GM18519 (cell line): ENCODE measurements around the gene CCDC30.
"Not testable (repeated sequence)": the region's sequence is repeated elsewhere in the genome, so short reads cannot be mapped to it uniquely, and the experiment has no call there.

Experiments
- ATAC-seq: cut with Tn5 transposase; IDR thresholded peaks from one replicate; pipeline ENCODE4 v1.9.1; 2021; ENCODE audit warnings: mild to moderate bottlenecking, moderate library complexity; ENCODE audit not compliant: unreplicated experiment, low FRiP score

Gene CCDC30

DNA sequence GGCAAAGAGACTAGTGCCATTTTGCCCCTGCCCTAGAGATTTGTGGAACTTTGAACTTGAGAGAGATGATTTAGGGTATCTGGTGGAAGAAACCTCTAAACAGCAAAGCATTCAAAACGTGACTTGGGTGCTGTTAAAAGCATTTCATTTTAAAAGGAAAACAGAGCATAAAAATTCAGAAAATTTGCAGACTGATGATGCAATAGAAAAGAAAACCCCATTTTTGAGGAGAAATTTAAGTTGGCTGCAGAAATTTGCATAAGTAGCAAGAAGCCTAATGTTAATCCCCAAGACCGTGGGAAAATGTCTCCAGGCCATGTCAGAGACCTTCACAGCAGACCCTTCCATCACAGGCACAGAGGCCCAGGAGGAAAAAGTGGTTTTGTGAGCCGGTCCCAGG lies 164.1 kb downstream of the CCDC30 start:
- not testable (repeated sequence) for ATAC-seq

DNA sequence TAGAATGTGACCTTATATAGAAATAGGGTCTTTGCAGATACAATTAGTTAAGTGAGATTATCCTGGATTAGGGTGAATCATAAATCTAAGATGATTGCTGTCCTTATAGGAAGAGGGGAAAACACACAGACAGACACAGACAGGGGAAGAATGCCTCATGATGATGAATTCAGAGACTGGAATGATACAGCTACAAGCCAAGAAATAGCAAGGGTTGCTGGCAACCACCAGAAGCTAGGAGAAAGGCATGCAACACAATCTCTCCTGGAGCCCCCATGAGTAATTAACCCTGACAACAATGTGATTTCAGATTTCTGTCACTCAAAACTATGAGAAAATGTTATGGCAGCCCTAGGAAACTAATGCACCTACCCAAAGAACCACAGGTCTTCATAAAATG lies 176.0 kb downstream of the CCDC30 start:
- ATAC-seq = no peak

DNA sequence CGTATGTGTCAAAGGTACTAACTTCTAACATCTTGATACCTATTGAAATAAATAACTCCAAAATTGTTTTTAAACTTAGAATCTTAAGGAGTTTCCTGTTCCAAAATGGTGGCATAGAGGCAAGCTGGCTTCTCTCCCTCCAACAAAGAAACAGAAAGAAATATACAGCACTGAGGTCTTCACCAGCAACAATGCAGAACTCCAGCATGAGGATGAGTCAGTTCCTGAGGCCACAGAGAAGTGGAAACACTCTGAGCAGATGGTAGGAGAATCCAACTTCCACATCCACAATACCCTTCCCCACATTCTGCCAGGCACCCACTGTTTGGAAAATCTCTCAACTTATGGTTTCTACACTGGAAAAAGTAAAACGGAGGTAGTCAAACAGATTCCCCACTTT lies 183.0 kb downstream of the CCDC30 start:
- no peak for ATAC-seq

DNA sequence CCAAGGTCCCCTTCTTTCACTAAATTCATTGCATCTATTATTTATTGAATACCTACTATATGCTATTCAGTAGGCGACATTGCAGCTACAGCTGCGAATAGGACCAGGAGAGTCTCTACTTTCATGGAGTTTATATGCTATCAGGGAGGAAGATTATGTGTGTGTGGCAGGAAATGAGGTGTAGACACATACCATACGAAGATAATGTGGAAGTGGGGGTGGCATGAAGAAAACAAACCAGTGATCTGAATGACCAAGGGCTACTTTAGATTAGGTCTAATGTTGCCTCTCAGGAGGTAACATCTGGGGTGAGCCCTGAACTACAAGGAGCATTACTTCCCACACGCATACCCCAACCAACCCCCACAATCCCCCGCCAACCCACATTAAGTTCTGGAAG lies 194.1 kb downstream of the CCDC30 start:
- no peak for ATAC-seq

DNA sequence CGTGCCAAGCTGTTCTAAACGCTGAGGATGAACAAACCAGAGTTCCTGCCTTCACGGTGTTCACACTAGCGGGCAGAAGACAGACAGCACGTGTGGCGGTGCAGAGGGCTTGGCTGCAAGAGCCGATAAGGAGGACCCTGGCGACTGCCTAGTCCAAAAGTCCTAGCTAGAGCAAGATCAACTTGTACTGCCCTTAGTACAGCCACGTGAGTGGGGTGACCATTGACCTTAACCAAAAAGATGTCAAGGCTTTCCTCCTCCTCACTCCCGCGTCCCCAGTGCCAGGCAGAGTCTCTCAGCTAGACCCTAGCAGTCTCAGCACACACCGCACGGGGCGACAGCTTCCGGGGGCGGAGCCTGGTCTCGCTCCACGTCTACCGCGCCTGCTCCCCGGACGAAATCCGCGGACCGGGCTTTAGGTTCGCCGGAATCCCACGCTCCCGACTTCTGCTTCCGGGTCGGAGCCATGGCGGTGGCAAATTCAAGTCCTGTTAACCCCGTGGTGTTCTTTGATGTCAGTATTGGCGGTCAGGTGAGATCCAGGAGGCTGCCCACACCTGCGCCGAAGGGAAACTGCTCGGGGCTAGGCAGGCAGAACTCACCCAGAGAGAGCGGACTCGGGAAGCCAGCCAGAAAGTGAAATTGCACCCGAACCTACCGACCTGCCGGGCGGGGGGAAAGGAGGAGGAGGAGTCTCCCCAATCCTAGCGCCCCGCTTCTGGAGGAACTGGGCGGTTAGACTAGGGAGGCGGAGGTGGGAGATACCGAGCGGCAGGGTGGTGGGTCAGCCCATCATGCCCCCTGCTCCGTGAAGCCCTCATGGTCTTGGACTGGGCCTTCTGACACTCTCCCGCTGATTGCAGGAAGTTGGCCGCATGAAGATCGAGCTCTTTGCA lies 195.1 kb downstream of the CCDC30 start, which contains the start of gene PPIH:
PPIH (plus strand) TSS at position 443 of the 896 bp plus-strand sequence; CDS start at position 467, 24 bp downstream.
- ATAC-seq = peak; percentile 86

DNA sequence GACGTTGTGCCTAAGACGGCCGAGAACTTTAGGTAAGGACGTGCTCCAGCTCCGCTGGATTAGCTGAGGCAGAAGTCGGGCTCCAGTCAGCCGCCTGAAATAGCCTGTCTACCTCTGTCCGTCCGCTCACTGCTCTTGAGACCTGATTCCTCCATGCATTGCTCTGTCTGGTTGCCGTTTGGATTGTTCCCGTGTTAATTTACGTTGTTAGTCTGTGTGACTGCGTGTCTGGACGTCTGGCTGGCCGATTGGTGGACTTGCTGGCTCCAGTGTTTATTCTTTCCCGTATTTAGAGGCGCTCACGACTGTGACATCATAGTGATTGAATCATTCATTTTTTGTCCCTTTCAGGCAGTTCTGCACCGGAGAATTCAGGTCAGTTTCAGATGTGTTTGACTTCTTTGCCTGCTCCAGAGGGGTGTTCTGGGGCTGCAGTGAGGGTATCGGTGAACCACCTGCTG lies 195.8 kb downstream of the CCDC30 start:
- no peak for ATAC-seq

DNA sequence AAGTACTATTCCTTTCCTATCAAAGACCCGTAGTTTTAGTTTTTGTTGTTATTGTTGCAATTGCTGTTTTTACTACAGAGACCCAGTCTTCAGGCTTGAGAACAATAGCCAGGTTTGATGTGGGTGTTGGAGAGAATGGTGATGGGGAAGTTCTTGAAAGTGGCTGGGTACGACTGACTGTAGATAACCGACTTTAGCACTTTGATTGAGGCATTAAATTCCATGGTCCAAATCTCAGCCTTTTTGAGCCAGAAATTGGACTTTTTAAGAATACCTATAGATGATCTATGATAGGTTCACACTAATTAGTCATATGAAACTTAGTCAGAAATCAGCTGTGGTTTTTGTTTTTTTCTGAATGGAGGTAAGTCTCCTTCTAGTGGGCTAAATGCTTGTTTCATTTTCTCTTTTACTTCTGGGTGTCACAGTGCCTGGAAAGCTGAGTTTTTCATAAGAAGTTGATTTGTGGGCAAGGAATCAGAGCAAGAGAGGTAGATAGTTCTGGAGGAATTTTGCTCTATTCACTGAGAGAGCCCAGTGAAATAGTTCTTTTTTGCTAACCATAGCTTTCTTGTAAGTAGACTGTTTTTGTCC lies 197.9 kb downstream of the CCDC30 start:
- ATAC-seq = no peak

DNA sequence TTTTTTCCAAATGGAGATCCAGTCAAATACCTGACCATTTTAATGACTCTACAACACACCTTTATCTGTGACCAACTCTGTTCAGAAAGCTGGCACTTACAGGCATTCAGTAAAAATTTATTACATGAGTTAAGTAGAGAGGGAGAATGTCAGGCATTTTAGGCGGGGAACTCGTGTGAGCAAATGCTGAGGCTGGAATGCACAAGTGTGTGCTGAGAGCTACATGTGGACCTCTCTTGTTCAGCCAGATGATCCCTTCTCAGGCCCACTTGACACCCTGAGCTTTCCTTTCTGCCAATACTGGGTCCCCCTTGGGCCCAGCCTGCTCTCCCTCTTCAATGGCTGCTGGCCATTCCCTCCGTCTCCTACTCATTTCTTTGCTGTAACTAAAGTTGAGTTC lies 206.8 kb downstream of the CCDC30 start:
- ATAC-seq = no peak

DNA sequence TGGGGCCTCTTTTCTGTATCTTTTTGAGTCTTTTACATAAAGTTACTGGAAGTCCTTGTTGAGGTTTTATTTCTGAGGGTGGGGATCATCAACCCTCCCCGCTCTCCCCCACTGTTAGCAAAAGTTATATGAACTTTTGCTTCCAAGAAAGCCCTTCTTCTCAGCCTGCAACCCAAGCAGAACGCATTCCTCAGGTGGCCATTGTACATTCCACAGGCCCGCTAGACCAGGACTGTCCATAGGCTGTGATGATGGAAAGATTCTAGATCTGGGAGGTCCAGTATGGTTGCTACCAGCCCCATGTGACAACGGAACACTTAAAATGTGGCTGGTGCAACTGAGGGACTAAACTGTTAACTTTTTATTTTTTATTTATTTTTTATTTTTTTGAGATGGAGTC lies 207.3 kb downstream of the CCDC30 start:
- ATAC-seq = no peak

DNA sequence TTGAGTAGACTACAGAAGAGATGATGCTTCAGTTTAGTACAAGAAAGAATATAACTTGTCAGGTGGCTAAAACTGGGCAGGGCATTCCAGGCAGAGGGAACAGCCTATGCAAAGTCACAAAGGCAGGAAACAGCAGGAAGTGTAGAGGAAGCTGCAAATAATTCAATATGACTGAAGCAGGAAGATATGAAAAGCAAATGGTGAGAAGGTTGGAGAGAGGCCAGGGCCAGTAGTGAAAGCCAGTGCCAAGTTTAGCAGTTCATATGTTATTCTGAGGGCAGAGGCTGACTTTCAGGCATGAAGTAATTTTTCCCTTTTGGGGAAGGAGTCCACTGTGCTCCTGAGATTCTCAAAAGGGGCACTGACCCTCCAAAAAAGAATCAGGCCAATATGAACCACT lies 211.1 kb downstream of the CCDC30 start:
- no peak for ATAC-seq

DNA sequence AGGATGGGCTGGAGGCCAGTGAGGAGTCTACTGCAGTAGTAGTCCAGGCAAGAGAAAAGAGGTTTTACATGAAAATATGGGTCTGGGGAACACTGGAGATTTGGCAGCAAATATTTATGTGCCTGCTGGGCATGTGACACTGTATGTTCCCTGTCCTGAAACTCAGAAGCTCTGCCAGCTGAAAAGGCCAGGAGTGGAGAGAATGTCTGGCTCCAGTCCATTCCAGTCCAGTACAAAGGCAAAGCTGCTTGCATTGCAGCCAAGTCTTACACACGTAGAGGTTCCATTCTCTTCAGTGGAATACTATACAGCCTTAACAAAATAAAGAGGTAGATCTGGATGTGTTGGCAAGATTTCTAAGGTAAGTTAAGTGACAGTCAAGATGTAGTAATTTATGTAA lies 211.6 kb downstream of the CCDC30 start:
- no peak for ATAC-seq

DNA sequence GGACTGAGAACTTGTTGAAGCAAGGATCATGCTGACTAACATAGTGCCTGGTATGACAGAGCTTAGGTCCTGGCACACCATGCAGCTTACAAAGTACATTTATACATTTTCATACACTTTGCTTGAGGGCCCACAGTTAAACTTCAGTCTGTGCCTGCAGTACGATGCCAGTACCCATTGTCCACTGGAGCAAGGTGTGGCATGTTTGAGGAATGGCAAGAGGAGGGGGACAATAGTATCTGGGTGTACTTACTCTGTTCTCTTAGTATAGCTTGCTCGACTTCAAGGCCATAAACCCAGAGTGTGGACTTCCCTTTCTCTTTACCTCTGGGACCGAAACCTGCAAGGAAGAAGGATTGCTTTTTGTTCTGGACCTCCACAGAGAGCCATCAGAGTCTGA lies 212.4 kb downstream of the CCDC30 start:
- no peak for ATAC-seq

DNA sequence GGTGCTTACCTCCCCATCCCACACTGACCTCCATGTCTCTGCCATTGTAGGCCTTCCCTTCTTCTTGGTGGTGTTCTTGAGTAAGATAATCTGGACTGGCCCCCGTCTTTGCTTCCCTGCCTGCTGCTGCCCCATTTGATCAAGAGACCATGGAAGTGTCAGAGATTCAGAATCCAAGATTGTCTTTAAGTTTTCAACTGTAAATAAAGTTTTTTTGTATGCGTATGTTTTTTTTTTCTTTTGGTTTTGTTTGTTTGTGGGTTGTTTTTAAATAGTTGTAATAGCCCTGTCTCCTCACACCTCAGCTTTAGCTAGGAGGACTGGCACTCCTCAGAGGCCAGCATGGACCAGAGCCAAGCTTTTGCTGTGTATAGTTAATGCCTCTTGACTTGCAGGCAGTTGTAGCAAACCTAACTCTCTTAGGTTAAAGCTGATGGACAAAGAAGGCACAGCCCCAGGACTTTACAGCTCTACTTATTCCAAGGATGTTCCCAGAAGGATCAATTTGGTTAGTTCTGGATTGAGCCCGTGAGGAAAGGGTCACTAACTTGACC lies 213.5 kb downstream of the CCDC30 start:
- ATAC-seq = no peak

DNA sequence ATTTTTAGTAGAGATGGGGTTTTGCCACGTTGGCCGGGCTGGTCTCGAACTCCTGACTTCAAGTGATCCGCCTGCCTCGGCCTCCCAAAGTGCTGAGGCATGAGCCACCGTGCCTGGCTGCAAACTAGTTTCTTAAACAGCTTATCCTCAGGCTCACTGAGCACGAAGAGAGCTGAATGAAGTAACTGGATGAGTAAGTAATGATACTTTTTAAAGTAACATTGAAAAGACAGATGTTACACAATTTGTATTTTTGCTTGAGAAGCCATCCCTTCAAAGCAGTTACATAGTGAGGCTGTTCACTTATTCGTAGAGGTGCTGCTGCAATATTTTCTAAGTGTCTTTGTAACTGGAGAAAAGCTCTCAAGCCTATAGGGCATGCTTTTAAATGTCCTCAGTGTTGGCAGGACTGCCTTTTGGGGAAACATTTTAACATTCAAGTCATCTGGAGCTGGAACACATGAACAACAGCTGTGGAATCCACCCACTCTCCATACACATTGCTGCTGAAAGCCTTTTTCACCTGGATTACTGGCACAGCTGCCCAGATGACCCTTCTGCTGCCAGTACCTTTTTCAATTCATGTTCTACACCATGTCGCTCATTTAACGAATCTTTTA lies 216.4 kb downstream of the CCDC30 start:
- ATAC-seq = no peak

DNA sequence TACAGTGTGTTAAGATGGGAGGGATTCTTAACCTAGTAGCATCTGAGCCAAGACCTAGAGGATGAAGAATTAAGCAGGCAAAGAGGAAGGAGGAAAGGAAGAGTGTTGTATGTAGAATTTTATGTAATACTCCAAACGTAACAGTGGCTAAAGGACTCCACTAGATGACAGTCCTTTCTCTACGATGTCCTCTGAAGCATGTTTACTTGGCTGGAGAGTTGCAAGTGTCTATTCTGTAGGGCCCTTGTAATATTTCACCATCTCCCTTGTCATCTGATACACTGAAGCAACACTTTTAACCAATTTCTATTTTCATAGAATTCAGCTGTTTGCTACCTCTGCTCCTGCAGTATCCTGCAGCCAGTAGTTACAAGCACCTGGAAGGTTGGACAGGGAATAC lies 217.0 kb downstream of the CCDC30 start:
- no peak for ATAC-seq

DNA sequence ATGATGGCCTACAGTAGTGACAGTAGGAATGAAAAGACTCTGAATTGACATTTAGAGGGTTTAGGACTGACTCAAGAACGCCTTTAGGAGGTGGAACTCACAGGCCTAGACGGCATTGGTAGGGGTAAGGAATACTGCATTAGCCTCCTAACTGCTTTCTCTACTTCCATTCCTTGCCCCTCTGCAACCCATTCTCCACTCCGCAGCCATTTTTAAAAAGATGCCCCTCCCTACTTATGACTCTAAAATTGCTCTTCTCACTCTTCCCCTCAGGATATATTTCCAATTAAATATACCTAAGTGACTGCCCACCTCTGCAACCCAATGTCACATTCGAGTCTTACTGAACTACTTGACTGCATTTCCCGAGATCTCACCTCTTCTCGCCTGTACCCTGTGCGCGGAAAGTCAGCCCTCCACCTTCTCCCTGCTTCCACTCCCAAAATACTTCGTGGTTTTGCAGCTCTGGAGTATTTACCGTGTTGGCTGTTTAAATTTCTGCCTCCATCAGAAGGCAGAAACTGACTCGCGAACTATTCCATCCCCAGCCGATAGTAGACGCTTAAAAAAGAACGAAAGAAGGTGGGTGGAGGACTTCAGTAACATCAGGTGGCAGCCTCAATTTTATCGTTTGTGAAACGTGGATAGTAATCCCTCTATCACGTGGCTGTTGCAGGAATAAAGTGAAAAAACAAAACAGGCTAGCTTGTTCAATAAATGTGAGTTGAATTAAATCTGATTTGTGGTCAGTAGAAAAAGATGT lies 218.0 kb downstream of the CCDC30 start:
- no peak for ATAC-seq

DNA sequence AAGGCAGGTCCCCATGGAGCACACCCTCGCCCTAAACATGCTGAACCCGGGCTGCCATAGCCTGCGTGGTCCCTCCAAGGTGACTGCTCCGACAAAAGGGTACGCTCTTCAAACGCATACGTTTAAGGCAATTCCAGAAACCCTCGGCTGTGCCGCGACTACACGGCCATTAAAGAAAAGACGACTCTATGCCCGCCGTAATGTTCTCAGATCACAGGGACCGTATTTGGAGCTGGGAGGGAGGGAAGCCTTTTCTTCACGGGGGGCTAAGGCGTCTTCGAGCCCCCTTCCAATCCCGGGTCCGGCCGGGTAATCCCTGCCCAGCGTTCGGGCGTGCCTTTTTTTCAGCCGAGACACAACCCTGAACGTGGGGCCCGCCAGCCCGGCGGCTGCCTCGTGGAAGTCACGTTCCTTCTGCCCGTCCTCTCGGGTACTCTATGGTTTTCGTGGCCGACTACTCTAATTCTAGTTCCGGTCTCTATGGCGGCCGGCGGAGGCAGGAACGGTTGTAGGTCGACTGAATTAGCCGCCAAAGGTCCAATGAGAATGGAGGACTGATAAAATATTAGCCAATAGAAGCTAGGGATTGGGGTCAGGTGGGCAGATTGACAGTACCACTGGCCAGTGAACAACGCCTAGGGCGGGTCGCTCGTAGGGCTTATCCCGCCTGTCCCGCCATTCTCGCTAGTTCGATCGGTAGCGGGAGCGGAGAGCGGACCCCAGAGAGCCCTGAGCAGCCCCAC lies 218.8 kb downstream of the CCDC30 start, which contains the start of gene YBX1:
YBX1 (plus strand) TSS at position 678 of the 743 bp plus-strand sequence. CDS start 148 bp downstream, outside the sequence.
- peak; percentile 84 for ATAC-seq

DNA sequence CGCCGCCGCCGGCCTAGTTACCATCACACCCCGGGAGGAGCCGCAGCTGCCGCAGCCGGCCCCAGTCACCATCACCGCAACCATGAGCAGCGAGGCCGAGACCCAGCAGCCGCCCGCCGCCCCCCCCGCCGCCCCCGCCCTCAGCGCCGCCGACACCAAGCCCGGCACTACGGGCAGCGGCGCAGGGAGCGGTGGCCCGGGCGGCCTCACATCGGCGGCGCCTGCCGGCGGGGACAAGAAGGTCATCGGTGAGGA lies 219.3 kb downstream of the CCDC30 start:
- not testable (repeated sequence) for ATAC-seq

DNA sequence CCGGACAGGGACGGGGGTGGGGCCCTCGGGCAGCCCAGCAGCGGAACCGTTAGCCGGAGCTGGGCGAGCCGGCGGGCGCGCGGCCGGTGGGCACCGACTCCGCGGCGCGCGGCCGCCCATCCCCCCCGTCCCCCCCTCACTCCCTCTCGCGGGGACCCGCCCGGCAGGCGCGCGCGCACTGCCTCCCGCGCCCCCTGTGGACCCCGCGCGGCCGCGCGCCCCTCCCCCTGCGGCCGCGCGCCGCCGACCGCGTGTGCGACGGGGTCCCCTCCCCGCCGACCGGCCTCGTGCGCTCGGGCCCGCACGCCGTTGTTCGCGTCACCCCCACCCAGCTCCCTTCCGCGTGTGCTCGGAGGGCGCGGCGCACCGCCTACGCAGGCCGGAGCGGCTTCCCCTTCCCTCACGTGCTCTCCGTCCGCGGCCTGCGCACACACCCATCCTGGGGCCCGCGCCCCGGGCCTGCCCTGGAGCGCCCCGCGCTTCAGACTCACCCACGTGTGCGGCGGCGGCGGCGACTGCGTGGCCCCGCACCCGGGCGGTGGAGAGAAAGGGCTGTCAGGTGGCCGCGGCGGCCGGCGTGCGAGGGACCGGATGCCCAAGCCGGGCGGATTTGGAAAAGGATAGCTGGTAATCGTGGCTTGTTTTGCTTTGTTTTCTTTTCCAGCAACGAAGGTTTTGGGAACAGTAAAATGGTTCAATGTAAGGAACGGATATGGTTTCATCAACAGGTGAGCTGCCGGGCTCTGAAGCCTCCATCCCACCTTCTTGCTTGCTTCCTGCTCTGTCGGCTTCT lies 219.8 kb downstream of the CCDC30 start:
- ATAC-seq = no peak
